Activated CD8-positive, alpha-beta memory T cell treated with anti-CD3 and anti-CD28 coated beads, Interleukin-2, amount 50 U/mL, for 24 hours (primary cell): ENCODE results near the gene PTPN7.
"Not testable (repeated sequence)": the region's sequence is repeated elsewhere in the genome, so short reads cannot be mapped to it uniquely, and the experiment has no call there.

Source experiments
- DNase-seq: peaks from one replicate; pipeline ENCODE4 v3.0.0-alpha.2; 2020; ENCODE audit errors: extremely low read depth

Gene PTPN7

GRCh38 chr1:202130816-202131522 lies 29.4 kb downstream of the PTPN7 start:
- no peak for DNase-seq

- no peak for DNase-seq
Measured at GRCh38 chr1:202130297-202130721, 30.1 kb downstream of the PTPN7 start.

DNA sequence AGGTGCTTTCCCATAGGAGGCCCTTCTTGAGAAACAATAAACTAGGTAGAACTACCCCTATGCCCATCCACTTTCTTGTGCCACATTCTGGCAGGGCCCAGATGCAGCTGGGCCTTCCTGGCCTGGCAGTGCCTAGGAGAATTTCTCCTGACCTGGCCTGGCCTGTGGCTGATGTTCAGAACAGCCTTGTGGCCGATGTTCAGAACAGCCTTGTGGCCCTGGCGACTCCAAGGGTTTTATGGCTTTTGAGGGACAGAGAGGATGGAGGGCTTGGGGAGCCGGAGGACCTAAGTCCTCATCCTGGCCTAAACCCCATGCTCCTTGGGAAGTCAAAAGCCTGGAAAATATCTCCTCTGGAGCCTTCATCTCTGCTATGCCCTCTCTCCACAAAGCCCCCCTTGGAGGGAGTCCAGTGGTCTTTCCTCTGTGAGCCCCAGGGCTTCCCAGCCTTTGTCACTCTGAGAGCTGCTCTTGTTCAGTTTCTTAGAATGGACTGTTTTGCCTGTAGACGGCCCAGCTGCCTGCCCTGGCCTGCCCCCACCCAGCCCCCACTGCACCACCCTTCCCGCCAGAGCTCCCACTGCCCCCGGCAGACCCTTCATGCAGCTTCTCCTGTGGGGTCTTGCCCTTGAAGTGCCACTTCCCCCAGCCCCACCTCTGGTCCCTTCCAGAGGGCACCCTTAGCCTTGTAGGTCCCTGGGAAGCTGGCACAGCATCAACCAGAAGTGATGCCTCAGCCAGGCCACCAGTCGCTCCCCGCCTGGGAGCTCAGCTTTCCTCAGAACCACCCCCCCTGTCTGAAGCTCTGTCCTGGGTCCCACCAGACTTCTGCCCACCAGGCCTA lies 30.7 kb downstream of the PTPN7 start:
- no peak for DNase-seq

- no peak for DNase-seq
Measured at GRCh38 chr1:202127836-202128622, 32.4 kb downstream of the PTPN7 start.

DNA sequence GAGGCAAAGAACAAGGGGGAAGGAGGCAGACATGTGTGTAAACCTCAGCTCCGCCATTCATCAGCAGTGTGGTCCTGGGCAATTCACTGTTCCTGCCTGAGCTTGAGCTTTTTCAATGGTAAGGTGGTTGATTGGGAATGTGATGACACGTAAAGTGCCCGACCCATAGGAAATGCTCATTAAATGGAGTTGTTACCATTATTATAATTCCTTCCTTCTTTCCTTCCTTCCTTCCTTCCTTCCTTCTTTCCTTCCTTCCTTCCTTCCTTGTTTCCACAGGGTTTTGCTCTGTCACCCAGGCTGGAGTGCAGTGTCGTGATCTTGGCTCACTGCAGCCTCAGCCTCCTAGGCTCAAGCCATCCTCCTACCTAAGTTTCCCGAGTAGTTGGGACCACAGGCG lies 33.3 kb downstream of the PTPN7 start:
- no peak for DNase-seq

DNA sequence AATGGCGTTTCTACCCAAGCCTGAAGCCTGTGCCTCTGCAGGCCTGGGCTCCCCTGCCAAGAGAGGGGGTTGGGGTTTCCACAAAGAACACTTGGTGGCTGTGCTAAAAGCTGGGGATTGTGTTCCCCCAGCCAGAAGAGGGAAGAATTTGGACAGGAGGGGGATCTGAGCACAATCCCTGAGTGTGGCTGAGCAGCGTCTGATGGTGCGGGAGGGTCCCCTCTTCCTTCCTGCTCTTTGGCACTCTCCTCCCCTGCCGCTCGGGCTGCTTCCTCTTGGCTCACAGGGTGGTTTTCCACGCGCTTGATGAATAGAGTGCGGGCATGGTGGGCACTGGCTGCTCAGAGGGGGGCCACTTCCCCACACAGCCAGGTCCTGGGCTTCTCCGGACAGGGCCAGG lies 34.0 kb downstream of the PTPN7 start:
- no peak for DNase-seq

- no peak for DNase-seq
Measured at GRCh38 chr1:202125611-202126010, 34.8 kb downstream of the PTPN7 start.

- DNase-seq: no peak
Measured at GRCh38 chr1:202124142-202124541, 36.3 kb downstream of the PTPN7 start.

GRCh38 chr1:202123336-202123813 lies 37.0 kb downstream of the PTPN7 start:
- DNase-seq: no peak

DNA sequence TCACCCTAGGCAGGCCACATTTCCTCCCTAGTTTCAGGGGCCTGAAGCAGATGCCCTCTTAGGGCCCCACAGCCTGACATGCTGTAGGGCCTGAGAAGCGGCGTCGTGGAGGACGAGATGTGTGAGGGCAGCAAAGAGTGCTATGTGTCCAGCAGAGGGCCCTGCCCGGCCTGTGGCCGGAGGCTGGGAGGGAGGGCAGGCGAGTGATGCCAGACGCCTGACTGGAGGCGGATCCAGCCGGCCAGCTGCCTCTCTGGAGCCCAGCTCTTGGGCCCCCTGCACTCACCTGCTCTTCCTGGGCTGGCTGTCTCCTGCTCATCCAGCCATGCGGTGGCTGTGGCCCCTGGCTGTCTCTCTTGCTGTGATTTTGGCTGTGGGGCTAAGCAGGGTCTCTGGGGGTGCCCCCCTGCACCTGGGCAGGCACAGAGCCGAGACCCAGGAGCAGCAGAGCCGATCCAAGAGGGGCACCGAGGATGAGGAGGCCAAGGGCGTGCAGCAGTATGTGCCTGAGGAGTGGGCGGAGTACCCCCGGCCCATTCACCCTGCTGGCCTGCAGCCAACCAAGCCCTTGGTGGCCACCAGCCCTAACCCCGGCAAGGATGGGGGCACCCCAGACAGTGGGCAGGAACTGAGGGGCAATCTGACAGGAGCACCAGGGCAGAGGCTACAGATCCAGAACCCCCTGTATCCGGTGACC lies 37.6 kb downstream of the PTPN7 start, which contains the start of gene GPR37L1:
Gene GPR37L1 (plus strand): TSS at position 279 of the 697 bp plus-strand sequence. CDS start 47 bp downstream, at position 326.
- no peak for DNase-seq

DNA sequence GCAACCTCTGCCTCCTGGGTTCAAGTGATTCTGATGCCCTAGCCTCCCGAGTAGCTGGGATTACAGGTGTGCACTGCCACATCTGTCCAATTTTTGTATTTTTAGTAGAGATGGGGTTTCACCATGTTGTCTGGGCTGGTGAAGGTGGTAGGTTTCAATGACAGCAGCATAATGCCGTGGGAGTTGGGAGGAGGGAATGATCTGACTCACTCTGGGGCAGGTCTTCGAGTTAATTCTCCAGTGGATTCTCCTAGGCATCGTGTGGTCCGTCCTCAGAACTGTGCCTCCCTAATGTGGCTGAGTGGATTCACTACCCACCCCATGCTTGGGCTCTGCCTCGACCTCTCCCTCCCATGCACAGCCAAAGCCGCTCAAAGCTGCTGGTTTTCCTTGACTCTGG lies 39.4 kb downstream of the PTPN7 start:
- no peak for DNase-seq

DNA sequence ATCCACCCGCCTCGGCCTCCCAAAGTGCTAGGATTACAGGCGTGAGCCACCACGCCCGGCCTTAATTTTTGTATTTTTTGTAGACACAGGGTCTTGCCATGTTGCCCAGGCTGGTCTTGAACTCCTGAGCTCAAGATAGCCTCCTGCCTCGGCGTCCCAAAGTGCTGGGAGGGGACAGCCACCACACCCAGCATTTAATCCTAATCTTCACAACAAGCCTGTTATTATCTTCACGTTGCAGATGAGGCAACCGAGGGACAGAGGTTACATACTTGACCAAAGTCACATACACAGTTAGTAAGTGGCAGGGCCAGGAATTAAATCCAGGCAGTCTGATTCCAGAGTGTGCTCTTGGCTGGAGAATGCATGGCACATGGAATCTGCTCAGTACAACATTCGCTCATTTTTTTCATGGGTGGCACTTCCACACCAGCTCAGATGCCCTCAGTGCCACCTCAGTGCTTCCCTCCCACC lies 42.5 kb downstream of the PTPN7 start:
- DNase-seq: no peak

GRCh38 chr1:202116287-202116686 lies 44.1 kb downstream of the PTPN7 start:
- no peak for DNase-seq

- no peak for DNase-seq
Measured at GRCh38 chr1:202113690-202114300, 46.6 kb downstream of the PTPN7 start.

GRCh38 chr1:202112859-202113689 lies 47.3 kb downstream of the PTPN7 start:
- no peak for DNase-seq

DNA sequence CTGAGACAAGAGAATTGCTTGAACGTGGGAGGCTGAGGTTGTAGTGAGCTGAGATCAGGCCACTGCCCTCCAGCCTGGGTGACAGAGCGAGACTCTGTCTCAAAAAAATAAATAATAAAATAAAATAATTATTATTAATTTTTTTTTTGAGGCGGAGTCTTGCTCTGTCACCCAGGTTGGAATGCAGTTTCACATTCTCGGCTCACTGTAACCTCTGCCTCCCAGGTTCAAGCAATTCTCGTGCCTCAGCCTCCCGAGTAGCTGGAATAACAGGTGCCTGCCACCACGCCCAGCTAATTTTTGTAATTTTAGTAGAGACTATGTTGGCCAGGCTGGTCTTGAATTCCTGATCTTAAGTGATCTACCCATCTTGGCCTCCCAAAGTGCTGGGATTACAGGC lies 48.8 kb downstream of the PTPN7 start:
- not testable (repeated sequence) for DNase-seq

DNA sequence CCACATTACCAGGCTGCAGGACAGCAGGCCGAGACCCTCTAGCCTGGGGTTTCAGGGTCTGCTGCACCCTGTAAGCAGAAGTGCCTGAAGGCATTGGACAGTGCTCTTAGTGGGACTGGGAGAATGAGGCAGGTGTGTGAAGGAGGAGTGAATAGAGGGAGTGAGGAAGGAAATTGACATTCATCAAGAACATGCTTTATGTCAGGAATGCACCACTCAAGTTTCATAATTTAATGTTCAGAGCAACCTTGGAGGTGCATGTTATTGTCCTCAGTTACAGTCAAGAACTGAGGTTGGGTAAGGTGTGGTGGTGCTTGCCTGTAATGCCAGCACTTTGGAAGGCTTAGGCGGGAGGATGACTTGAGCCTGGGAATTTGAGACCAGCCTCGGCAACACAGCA lies 49.4 kb downstream of the PTPN7 start:
- no peak for DNase-seq

- no peak for DNase-seq
Measured at GRCh38 chr1:202107801-202108731, 52.3 kb downstream of the PTPN7 start.

DNA sequence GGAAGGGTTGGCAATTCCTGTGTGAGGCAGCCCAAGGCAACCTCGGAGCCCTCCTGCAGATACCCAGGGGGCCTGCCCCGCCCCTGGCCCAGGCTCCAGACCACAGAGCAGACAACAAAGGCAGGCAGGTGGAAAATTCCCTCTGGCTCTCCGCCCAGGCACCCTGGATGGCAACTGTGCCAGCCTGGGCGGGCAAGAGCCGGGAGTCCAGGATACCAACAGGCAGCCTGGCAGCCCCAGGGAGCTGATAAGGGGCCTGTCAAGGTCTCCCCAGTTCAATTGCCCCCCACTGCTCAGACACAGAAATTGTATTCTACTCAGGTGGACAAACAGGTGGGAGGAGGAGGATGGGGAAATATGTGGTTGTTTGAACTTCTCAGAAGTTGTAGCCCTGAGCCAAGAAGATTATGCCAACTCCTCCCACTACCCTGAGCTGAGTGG lies 53.1 kb downstream of the PTPN7 start:
- no peak for DNase-seq
